T1000 (cell line): ENCODE measurements around the gene ADAM8.
"Not testable (repeated sequence)": the region's sequence is repeated elsewhere in the genome, so short reads cannot be mapped to it uniquely, and the experiment has no call there.

Experiments
- DNase-seq: peaks from one replicate; lab custom pipeline; 2025; ENCODE audit warnings: mixed read lengths; lab: John Stamatoyannopoulos, UW

Gene ADAM8

DNA sequence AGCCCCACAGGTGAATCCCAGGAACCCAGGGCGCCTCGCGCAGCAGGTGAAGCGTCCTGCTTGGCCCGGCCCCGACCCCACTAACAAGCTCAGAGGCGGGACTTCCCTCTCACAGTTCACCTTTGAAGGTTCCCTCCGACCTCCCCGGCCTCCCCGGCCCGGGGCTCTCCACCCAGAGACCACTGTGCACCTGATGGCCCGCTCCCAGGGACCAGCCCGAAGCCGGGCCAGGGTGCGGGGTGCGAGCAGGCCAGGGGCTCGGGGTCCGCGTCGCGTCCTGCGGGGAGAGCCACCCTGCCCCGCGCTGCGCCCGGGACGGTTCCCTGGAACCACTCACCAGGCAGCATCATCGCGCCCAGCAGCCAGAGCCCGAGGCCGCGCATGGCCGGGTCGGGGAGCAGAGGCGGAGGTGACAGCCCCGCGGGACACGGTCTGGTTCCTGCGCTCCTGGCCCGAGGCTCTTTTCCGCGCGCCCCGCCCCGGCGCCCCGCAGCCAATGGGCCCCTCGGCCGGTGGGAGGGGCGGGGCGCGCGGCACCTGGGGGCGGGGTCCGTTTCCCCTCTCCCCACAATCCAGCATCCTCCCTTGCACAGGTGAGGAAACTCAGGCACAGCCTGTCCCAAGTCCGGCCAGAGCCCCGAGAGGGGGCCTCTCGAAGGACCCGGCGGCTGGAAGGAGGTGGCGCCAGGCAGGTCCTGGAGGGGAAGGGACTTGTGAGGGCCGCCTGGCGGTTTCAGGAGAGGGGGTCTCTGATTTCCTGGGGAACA, at the start of gene ADAM8:
TSS of gene ADAM8 (minus strand) at position 434 of the 767 bp plus-strand sequence. CDS start at position 383, 51 bp downstream.
- DNase-seq: peak; percentile 54

GRCh38 chr10:133326223-133326551, 49.5 kb upstream of the ADAM8 start:
- no peak for DNase-seq

DNA sequence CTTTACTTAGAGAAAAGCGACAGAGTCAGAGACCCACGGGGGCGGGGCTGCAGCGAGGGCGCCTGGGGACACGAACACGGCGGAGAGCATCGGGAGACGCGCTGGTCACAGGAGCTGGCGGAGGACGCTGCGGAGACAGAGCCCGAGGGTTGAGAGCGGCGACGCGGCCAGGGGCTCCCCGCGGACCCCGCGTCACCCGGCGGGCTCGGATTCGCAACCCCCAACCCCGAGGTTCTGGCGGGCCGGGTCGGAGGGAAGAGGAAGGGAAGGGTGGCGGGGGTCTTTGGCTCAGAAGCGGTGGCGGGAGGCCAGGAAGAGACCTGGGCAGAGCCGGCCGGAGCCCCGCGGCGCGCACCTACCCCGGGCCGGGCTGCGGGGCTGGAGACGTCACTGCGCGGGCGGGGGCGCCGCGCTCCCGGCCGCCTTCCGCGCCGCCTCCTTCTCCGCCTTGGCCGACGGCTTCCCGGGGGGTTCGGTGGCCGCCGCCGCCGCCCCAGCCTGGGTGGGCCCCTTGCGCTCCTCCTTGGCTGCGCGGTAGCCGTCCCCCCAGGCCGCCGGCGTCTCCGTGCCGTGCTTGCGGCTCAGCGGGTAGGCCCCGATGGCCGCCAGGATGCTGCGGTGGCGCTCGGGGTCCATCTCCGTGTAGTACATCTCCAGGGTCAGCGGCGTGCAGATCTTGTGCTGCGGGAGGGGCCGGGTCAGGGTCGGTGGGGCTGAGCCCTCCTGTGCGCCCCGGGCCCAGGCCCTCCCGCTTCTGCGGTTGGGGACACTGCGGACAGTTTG, 49.0 kb upstream of the ADAM8 start:
- no peak for DNase-seq

GRCh38 chr10:133324857-133325260, 48.2 kb upstream of the ADAM8 start:
- DNase-seq: no peak

DNA sequence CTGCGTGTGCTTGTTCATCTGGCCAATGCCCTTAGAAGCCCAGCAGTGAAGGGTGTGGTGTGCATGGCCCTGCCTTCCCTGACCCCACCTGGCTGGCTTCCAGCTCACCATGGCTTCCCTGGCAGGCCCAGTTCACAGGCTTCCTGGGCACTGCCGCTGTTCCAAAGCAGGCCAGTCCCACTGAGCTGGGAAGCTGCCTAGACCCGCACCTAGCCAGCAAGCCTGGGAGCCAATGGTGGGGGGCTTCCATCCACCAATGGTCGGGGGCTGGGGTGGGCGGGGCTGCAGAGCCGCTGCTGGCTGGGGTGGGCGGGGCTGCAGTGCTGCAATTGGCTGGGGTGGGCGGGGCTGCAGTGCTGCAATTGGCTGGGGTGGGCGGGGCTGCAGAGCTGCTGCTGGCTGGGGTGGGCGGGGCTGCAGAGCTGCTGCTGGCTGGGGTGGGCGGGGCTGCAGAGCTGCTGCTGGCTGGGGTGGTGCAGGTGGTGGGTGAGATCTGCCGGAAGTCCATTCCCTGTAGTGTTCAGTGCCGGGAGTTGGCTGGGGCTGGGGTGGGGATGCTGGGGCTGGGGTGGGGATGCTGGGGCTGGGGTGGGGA, 47.6 kb upstream of the ADAM8 start:
- peak; percentile 79 for DNase-seq

DNA sequence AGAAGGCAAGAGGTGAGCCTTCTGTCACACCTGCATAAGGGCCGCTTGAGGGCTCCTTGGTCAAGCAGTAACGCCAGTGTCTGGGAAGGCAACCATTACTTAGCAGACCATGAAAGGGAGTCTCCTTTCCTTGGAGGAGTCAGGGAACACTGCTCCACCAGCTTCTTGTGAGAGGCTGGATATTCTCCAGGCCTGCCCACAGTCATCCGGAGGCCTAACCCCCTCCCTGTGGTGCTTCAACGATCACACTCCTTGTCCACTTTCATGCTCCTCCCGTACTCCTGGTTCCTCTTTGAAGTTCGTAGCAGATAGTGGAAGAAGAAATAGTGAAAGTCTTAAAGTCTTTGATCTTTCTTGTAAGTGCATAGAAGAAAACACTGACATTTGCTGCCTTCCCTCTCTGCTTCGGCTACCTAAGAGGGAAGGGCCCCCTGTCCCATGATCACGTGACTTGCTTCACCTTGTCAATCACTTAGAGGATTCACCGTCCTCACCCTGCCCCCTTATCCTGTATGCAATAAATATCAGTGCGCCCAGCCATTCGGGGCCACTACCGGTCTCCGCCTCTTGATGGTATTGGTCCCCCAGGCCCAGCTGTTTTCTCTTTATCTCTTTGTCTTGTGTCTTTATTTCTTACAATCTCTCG, 45.5 kb upstream of the ADAM8 start:
- not testable (repeated sequence) for DNase-seq

- not testable (repeated sequence) for DNase-seq
These were observed 44.3 kb upstream of the ADAM8 start for GRCh38 chr10:133320852-133321422.

- DNase-seq: peak; percentile 55
These were observed 41.9 kb upstream of the ADAM8 start for GRCh38 chr10:133318494-133319127.

DNA sequence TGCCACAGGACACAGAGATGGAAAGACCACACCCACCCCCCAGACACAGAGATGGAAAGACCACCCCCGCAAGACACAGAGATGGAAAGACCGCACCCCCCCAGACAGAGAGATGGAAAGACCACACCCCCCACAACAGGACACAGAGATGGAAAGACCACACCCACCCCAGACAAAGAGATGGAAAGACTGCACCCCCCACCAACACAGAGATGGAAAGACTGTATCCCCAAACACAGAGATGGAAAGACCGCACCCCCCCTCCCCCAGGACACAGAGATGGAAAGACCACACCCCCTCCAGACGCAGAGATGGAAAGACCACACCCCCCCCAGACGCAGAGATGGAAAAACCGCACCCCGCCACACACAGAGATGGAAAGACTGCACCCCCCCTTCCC, 40.1 kb upstream of the ADAM8 start:
- DNase-seq: no peak

DNA sequence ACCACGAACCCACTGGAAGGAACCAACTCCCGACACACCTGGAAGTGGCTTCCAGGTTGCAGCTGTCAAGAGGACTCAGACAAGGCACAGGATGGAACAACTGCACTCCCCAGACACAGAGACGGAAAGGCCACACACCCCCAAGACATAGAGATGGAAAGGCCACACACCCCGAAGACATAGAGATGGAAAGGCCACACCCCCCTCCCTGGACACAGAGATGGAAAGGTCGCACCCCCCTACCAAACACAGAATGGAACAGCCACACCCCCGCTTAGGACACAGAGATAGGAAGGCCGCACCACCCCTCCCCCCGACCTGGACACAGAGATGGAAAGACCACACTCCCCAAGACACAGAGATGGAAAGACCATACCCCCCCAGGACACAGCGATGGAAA, 39.6 kb upstream of the ADAM8 start:
- DNase-seq: no peak

DNA sequence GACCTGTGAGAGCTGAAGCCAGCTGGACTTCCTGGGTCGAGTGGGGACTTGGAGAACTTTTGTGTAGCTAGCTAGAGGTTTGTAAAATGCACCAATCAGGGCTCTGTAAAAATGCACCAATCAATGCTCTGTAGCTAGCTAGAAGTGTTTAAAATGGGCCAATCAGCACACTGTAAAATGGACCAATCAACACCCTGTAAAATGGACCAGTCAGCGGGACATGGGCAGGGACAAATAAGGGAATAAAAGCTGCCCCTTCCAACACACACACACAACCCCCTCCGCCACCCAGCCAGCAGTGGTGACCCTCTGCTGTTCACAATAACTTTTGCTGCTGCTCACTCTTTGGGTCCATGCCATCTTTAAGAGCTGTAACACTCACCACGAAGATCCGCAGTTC, 39.2 kb upstream of the ADAM8 start:
- no peak for DNase-seq

GRCh38 chr10:133314911-133315310, 38.2 kb upstream of the ADAM8 start:
- DNase-seq: no peak

GRCh38 chr10:133313192-133313591, 36.5 kb upstream of the ADAM8 start:
- DNase-seq: no peak

- DNase-seq: no peak
These were observed 36.1 kb upstream of the ADAM8 start for GRCh38 chr10:133312769-133313145.

DNA sequence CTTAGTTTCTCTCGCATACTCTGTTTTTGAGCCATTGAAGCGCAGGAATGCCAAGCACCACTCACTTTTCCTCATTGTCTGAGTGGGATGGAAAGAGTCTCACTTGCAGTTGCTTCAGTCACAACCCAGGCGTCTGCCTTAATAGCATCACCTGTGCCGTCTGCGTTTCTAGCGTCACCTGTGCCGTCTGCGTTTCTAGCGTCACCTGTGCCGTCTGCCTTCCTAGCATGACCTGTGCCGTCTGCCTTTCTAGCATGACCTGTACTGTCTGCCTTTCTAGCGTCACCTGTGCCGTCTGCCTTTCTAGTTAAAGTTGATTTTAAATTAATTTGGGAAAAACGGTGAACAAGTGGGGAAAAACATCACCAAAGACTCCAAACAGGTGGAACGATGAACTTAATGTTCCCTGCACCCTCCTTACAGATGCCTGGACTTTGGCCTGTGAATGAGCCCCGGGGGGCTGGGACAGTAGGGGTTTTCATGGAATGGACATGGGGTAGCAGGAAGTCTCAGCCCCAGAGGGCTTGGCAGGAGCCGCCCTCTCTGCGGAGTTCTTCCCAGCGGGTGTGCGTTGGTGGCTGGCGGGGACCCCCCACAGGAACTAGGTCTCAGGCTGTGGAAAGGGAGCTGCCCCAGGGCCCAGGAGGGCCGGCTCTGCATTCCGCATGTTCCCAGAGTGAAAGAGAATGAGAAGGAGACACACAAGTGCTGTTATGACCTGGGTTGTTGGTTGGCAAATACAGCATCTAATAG, 35.5 kb upstream of the ADAM8 start:
- DNase-seq: no peak

DNA sequence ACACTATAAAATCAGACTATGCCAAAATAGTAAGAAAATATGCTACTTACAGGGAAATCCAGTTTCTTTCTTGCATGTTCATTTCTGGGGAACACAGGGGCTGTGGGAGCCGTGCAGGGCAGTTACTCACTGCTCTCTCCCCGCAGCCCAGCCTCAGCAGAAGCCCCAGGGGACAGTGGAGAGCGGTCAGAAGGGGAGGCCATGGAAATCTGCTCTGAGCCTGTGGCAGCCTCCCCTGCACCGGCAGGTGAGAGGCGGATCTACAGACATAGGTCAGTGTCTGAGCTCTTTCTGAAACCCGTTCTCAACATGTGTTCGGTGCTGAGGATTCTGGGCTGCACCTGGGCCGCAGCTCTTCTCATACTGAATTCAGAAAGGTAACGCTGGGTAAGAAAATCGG, 34.9 kb upstream of the ADAM8 start:
- DNase-seq: no peak

DNA sequence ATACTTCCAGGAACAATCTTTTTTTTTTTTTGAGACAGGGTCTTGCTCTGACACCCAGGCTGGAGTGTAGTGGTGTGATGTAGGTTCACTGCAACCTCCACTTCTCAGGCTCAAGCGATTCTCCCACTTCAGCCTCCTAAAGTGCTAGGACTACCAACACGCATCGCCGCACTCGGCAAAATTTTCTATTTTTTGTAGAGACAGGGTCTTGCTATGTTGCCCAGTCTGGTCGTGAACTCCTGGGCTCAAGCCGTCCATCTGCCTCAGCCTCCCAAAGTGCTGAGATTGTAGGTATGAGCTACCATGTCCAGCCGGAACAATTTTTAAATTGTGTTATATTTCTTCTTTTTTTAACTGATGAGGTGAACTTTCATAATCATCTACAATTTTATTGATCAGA, 34.1 kb upstream of the ADAM8 start:
- DNase-seq: no peak

GRCh38 chr10:133310399-133310755, 33.7 kb upstream of the ADAM8 start:
- DNase-seq: no peak

GRCh38 chr10:133309720-133310398, 33.2 kb upstream of the ADAM8 start:
- no peak for DNase-seq

- peak; percentile 95 for DNase-seq
These were observed 32.5 kb upstream of the ADAM8 start for GRCh38 chr10:133309100-133309719.
